ENCODE data around the gene IGSF21. TPM values are rescaled to one million over a fixed set of nuclear protein-coding genes. Genes with fewer than 3 reads are reported as not detected.

IGSF21 gene
- total and polyA plus RNA-seq, 10 of the 15 experiments (the other 5 are each of a cell fraction or from before 2014, with no cell fraction given) = 0.03 to 0.49 TPM; not detected in 8

DNA sequence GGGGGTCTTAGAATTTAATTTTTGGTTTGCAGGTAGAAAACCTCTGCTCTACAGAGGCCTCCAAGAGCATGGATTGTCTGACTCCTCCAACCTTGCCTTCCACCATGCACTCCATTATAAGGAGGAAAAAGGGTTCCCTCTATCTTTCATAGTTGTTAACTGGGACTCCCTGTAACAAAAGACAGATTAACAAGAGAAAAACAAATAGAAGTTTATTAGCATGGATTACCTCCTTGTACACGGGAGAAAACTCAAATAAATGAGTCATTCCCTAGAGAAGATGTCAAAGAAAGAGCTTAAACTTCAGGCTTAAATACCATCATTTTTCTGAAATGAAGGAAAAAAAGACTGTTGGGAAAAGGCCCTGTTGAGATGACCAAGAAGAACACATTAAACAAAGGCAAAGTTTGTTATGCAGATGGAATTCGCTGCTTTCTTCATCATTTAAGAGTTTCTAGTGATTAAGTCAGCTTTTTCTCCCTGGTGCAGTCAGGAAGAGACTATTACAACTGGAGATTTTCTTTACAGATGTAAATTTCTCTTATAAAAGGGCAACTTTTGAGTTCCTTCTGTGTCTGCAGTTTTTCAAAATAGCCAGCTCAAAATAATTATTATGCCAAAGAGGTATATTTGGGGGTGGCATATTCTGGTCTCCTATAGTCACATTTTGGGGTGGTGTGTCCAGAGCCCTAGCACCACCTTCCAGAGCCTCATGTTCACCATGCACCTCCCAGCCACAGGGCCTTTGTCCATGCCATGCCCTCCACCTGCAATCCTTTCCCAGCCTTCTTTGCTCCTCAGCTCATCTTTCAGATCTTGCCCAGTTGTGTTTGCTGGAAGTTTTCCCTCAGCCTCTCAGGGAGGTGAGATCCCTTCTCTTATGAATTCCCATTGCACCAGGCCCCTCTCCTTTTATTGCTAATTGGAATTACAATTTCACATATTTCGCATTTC is 310.0 kb downstream of the IGSF21 start:
- DNase-seq (ENCODE audit: low read depth, low spot score) = no peak
- H3K4me1 ChIP-seq (ENCODE audit: control insufficient read depth, insufficient read depth, low read length) = no peaks in the 10 kb centered on the region
- H4K20me1 ChIP-seq (ENCODE audit: control insufficient read depth, insufficient read depth) = no peaks in the 10 kb centered on the region
- H3K9ac ChIP-seq (ENCODE audit: control insufficient read depth, insufficient read depth, low read length) = no peak overlapping the region
- H3K4me2 ChIP-seq (ENCODE audit: control insufficient read depth, insufficient read depth) = no peak overlapping the region
- H3K79me2 ChIP-seq (ENCODE audit: control insufficient read depth, insufficient read depth, low read length) = no peaks in the 10 kb centered on the region
- no peaks in the 10 kb centered on the region; the same call in 2 of the 3 replicates for H3K9me3 ChIP-seq (replicated peaks; ENCODE audit: control insufficient read depth, insufficient read depth, low read length)
- ChIA-PET CTCF (no interaction called here), POLR2A (no interaction called here), SMC1A (ENCODE audit: uncharacterized antibody, unreplicated experiment) (no interaction called here), RAD21 (ENCODE audit: unreplicated experiment) (no interaction called here)
- FAIRE-seq = no peak
- 0% methylated on average over 3 of the region's 3 CpGs for WGBS (ENCODE audit: insufficient coverage, insufficient replicate concordance, low lambda C conversion rate, missing lambda C conversion rate)
- no peaks in the 10 kb centered on the region for H3K36me3 ChIP-seq (ENCODE audit: control insufficient read depth in 2 of 2, insufficient read depth in 2 of 2, low read length in 1 of 2)
- TF ChIP-seq ZBED1 (IDR thresholded peaks at IDR 0.05; ENCODE audit: borderline replicate concordance) (no peak), MTA2 (IDR thresholded peaks at IDR 0.05; ENCODE audit: low read depth) (no peak), MTA3 (IDR thresholded peaks at IDR 0.05; ENCODE audit: borderline replicate concordance, low read length) (no peak), BRCA1 (IDR thresholded peaks at IDR 0.05; ENCODE audit: low read depth, low read length) (no peak), RUNX3 (IDR thresholded peaks at IDR 0.05; ENCODE audit: low read length) (no peak), ATF7 (IDR thresholded peaks at IDR 0.05; ENCODE audit: low read depth) (no peak), SUZ12 (IDR thresholded peaks at IDR 0.05; ENCODE audit: unreplicated experiment) (no peak), TARDBP (IDR thresholded peaks at IDR 0.05; ENCODE audit: borderline replicate concordance) (no peak), ASH2L (IDR thresholded peaks at IDR 0.05; ENCODE audit: borderline replicate concordance, low read depth) (no peak), MYB (IDR thresholded peaks at IDR 0.05; ENCODE audit: borderline replicate concordance, low read depth, low read length) (no peak), JUNB (IDR thresholded peaks at IDR 0.05) (no peak), CREM (IDR thresholded peaks at IDR 0.05; ENCODE audit: low read depth) (no peak), NRF1 (conservative IDR thresholded peaks at IDR 0.05; ENCODE audit: low read depth, low read length) (no peak), FOXK2 (IDR thresholded peaks at IDR 0.05) (no peak), EED (IDR thresholded peaks at IDR 0.05; ENCODE audit: low read depth) (no peak)
- TF ChIP-seq, protein P1, sequence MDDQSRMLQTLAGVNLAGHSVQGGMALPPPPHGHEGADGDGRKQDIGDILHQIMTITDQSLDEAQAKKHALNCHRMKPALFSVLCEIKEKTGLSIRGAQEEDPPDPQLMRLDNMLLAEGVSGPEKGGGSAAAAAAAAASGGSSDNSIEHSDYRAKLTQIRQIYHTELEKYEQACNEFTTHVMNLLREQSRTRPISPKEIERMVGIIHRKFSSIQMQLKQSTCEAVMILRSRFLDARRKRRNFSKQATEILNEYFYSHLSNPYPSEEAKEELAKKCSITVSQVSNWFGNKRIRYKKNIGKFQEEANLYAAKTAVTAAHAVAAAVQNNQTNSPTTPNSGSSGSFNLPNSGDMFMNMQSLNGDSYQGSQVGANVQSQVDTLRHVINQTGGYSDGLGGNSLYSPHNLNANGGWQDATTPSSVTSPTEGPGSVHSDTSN (IDR thresholded peaks at IDR 0.05; ENCODE audit: insufficient replicate concordance, low read depth, low read length) = no peak
- in situ Hi-C loops (cut with MboI) (no loop called here), intact Hi-C loops (cut with micrococcal nuclease; ENCODE audit: unreplicated experiment) (no loop called here)
- no TSS peak for BruUV-seq (replicated peaks)
- no peak overlapping the region for H3K27ac ChIP-seq (ENCODE audit: control insufficient read depth, insufficient read depth)
- no peak overlapping the region for H2AFZ ChIP-seq (ENCODE audit: control insufficient read depth, low read depth, low read length)
- ATAC-seq = no peak
- H3K27me3 ChIP-seq (replicated peaks in 1 of 2; ENCODE audit: control insufficient read depth in 2 of 2, insufficient read depth in 2 of 2, low read length in 1 of 2) = no peaks in the 10 kb centered on the region
- H3K4me3 ChIP-seq = no peak overlapping the region

All from GM12878 (cell line).